SU-DHL-6 (cell line): ENCODE results near the gene ADAM19.

Experiments
- H2AFZ ChIP-seq: fragments of 200-600 bp; sonication (generic); 2 replicates; pipeline ENCODE4 v1.6.1; 2014; ENCODE audit warnings: low read depth, mild to moderate bottlenecking, moderate library complexity, mixed read lengths, antibody characterized with exemption, low read length; ENCODE audit not compliant: severe bottlenecking
- H3F3A ChIP-seq: fragments of 200-600 bp; shearing (Covaris generic); 2 replicates; pipeline ENCODE4 v1.6.0; 2016; ENCODE audit warnings: antibody characterized with exemption, mild to moderate bottlenecking; ENCODE audit not compliant: insufficient read depth
- H3K27ac ChIP-seq: fragments of 200-600 bp; sonication (generic); 2 replicates; pipeline ENCODE4 v1.5.1; 2016; ENCODE audit warnings: low read depth, mild to moderate bottlenecking, low read length, moderate library complexity, mixed read lengths
- H3K27me3 ChIP-seq: fragments of 200-600 bp; sonication (generic), shearing (Covaris generic); 2 replicates; pipeline ENCODE4 v1.6.0; 2014; ENCODE audit warnings: mild to moderate bottlenecking, low read length
- H3K36me3 ChIP-seq: fragments of 200-600 bp; sonication (generic); 2 replicates; pipeline ENCODE4 v1.6.1; 2014; ENCODE audit warnings: mild to moderate bottlenecking, low read length, mixed read lengths
- H3K4me2 ChIP-seq: fragments of 300-600, 200-600 bp; shearing (Covaris generic), sonication (generic); 2 replicates; pipeline ENCODE4 v1.6.0; 2014; ENCODE audit warnings: low read length, low read depth, mild to moderate bottlenecking; ENCODE audit not compliant: poor library complexity, severe bottlenecking
- H3K4me3 ChIP-seq: fragments of 200-600 bp; sonication (generic); 2 replicates; pipeline ENCODE4 v1.5.1; 2014; ENCODE audit warnings: antibody characterized with exemption, low read length, mild to moderate bottlenecking, mixed read lengths; ENCODE audit not compliant: insufficient read depth, poor library complexity, severe bottlenecking
- H3K79me2 ChIP-seq: fragments of 200-600 bp; sonication (generic); 2 replicates; pipeline ENCODE4 v1.6.1; 2014; ENCODE audit warnings: mild to moderate bottlenecking, low read length, moderate library complexity; ENCODE audit not compliant: insufficient read depth
- H3K9ac ChIP-seq: fragments of 200-600 bp; sonication (generic); 2 replicates; pipeline ENCODE4 v1.7.0; 2014; ENCODE audit warnings: mild to moderate bottlenecking, low read length
- H3K9me2 ChIP-seq: fragments of 200-600 bp; sonication (generic); replicated peaks from 2 replicates; pipeline ENCODE4 v1.6.1; 2014; ENCODE audit warnings: low read length; ENCODE audit not compliant: insufficient read depth
- H3K9me3 ChIP-seq: fragments of 200-600 bp; sonication (generic); 2 replicates; pipeline ENCODE4 v1.6.1; 2014; ENCODE audit warnings: low read length, mixed read lengths; ENCODE audit not compliant: insufficient read depth
- H4K20me1 ChIP-seq: fragments of 200-600 bp; sonication (generic); 2 replicates; pipeline ENCODE4 v1.6.1; 2014; ENCODE audit warnings: low read depth, mild to moderate bottlenecking, antibody characterized with exemption, low read length, moderate library complexity, mixed read lengths
- CTCF ChIP-seq: fragments of 200-600 bp; sonication (generic); IDR thresholded peaks from one replicate; pipeline ENCODE4 v1.5.1; 2017; ENCODE audit warnings: antibody characterized with exemption, mild to moderate bottlenecking, low read length, moderate library complexity; ENCODE audit not compliant: insufficient read depth, poor library complexity, severe bottlenecking
- EZH2phosphoT487 ChIP-seq: fragments of 200-600 bp; sonication (generic), shearing (Covaris generic); conservative IDR thresholded peaks from 2 replicates; pipeline ENCODE4 v1.6.1; 2018; ENCODE audit warnings: mild to moderate bottlenecking, antibody characterized with exemption, low read length, moderate library complexity, mixed read lengths

Gene ADAM19

GRCh38 chr5:157549283-157549629 is 26.3 kb downstream of the ADAM19 start:
- H3K9me3 ChIP-seq: no peaks in the 10 kb centered on the region
- no peaks in the 10 kb centered on the region for H3K9me2 ChIP-seq
- peaks cover 97% of the 10 kb centered on the region for H3K79me2 ChIP-seq
- no peak overlapping the region for H3K9ac ChIP-seq
- H3K4me3 ChIP-seq: no peak overlapping the region
- peaks cover 19% of the 10 kb centered on the region; the same call in 1 of the 2 replicates for H3K36me3 ChIP-seq
- no peaks in the 10 kb centered on the region for H4K20me1 ChIP-seq
- H3F3A ChIP-seq: no peaks in the 10 kb centered on the region
- no peak overlapping the region for H3K27ac ChIP-seq
- peak overlapping the region; percentile 9 for H3K4me2 ChIP-seq
- H3K27me3 ChIP-seq: no peaks in the 10 kb centered on the region
- TF ChIP-seq CTCF (no peak), EZH2phosphoT487 (no peak)
- no peak overlapping the region for H2AFZ ChIP-seq

GRCh38 chr5:157548513-157549282 is 26.9 kb downstream of the ADAM19 start:
- no peak overlapping the region for H3K4me2 ChIP-seq
- H3F3A ChIP-seq: no peaks in the 10 kb centered on the region
- peaks cover 14% of the 10 kb centered on the region; the same call in 1 of the 2 replicates for H3K36me3 ChIP-seq
- H3K9me2 ChIP-seq: no peaks in the 10 kb centered on the region
- no peak overlapping the region for H3K27ac ChIP-seq
- no peaks in the 10 kb centered on the region for H4K20me1 ChIP-seq
- peaks cover 97% of the 10 kb centered on the region for H3K79me2 ChIP-seq
- no peaks in the 10 kb centered on the region for H3K9me3 ChIP-seq
- no peaks in the 10 kb centered on the region for H3K27me3 ChIP-seq
- no peak overlapping the region for H3K9ac ChIP-seq
- no peak for TF ChIP-seq EZH2phosphoT487
- TF ChIP-seq CTCF: no peak
- no peak overlapping the region for H3K4me3 ChIP-seq
- no peak overlapping the region for H2AFZ ChIP-seq

GRCh38 chr5:157547941-157548512 is 27.5 kb downstream of the ADAM19 start:
- no peaks in the 10 kb centered on the region for H4K20me1 ChIP-seq
- no peak overlapping the region for H3K9ac ChIP-seq
- peaks cover 7% of the 10 kb centered on the region; the same call in 1 of the 2 replicates for H3K36me3 ChIP-seq
- H3K4me2 ChIP-seq: no peak overlapping the region
- H3K4me3 ChIP-seq: no peak overlapping the region
- no peaks in the 10 kb centered on the region for H3K27me3 ChIP-seq
- H3F3A ChIP-seq: 0 out of 2 replicates have a peak, but pooled peaks cover 3% of the 10 kb centered on the region
- TF ChIP-seq CTCF (no peak), EZH2phosphoT487 (no peak)
- H3K79me2 ChIP-seq: peaks cover 97% of the 10 kb centered on the region
- no peaks in the 10 kb centered on the region for H3K9me2 ChIP-seq
- H3K9me3 ChIP-seq: no peaks in the 10 kb centered on the region
- no peak overlapping the region for H2AFZ ChIP-seq
- no peak overlapping the region for H3K27ac ChIP-seq
